GM18870 (cell line): ENCODE data around the gene PPP4C.
"Not testable (repeated sequence)": the region's sequence is repeated elsewhere in the genome, so short reads cannot be mapped to it uniquely, and the experiment has no call there.

Source experiments
- ATAC-seq: cut with Tn5 transposase; IDR thresholded peaks from one replicate; pipeline ENCODE4 v1.9.1; 2021; ENCODE audit warnings: moderate library complexity; ENCODE audit not compliant: unreplicated experiment

PPP4C gene

GRCh38 chr16:30122604-30123160, 46.9 kb downstream of the PPP4C start:
- no peak for ATAC-seq

GRCh38 chr16:30124985-30125379, 49.2 kb downstream of the PPP4C start:
- no peak for ATAC-seq

GRCh38 chr16:30125690-30126089, 49.9 kb downstream of the PPP4C start:
- ATAC-seq = not testable (repeated sequence)

GRCh38 chr16:30127993-30128392, 52.2 kb downstream of the PPP4C start:
- ATAC-seq = no peak

- ATAC-seq = no peak
Observed at GRCh38 chr16:30131869-30132475, 56.2 kb downstream of the PPP4C start.

GRCh38 chr16:30132591-30132990, 56.8 kb downstream of the PPP4C start:
- no peak for ATAC-seq
